Gastrocnemius medialis (tissue), 4 donors: ENCODE results near the gene RNF125. TPM values are rescaled to one million over a fixed set of nuclear protein-coding genes. Genes with fewer than 3 reads are reported as not detected.

Experiments
- ATAC-seq, 2 donors: fragments of 150-250 bp; one replicate each; pipeline ENCODE4 v1.9.1; 2016
- DNase-seq, 2 donors: peaks; one replicate each; pipeline ENCODE4 v3.0.0-alpha.2; 2019
- H3K27ac ChIP-seq, 4 donors: fragments of 200-600 bp; sonication (generic); 1 replicate in 1 of 4; 2 replicates in 3 of 4; pipeline ENCODE4 v1.5.1; 2016 to 2018; ENCODE audit warnings: mild to moderate bottlenecking in 2 of 4, moderate library complexity in 1 of 4
- H3K27me3 ChIP-seq, 3 donors: fragments of 200-600 bp; sonication (generic) in 2 of 3; 1 replicate in 1 of 3; 2 replicates in 2 of 3; pipeline versions ENCODE4 v1.5.1 to v1.6.0; 2016 to 2019; ENCODE audit warnings: mild to moderate bottlenecking in 1 of 3, moderate library complexity in 1 of 3
- H3K36me3 ChIP-seq, 2 donors: fragments of 200-600 bp; sonication (generic) in 1 of 2; one replicate each; pipeline ENCODE4 v1.5.1; 2017 to 2018
- H3K4me1 ChIP-seq, 2 donors: fragments of 200-600 bp; sonication (generic) in 1 of 2; one replicate each; pipeline ENCODE4 v1.5.1; 2016 to 2017; ENCODE audit warnings: mild to moderate bottlenecking in 2 of 2
- H3K4me3 ChIP-seq, 4 donors: fragments of 200-600 bp; sonication (generic) in 3 of 4; 1 replicate in 1 of 4; 2 replicates in 3 of 4; pipeline ENCODE4 v1.5.1; 2016 to 2019; ENCODE audit warnings: mild to moderate bottlenecking in 2 of 4
- H3K9me3 ChIP-seq, 3 donors: fragments of 200-600 bp; sonication (generic) in 2 of 3; 1 replicate in 1 of 3; 2 replicates in 2 of 3; pipeline ENCODE4 v1.5.1; 2016 to 2019
- POLR2A ChIP-seq, 2 donors: fragments of 450-650 bp; IDR thresholded peaks; one replicate each; pipeline ENCODE4 v1.6.1; 2017; ENCODE audit warnings: antibody characterized with exemption in 2 of 2, mild to moderate bottlenecking in 2 of 2, moderate library complexity in 2 of 2
- in situ Hi-C, 4 donors: fragments of 200-750 bp; cut with MboI; loops; one replicate each; pipeline versions ENCODE4 v1.15.0 to v1.8.0; 2017; ENCODE audit warnings: low sequenced_read_pairs in 4 of 4
- intact Hi-C: fragments of 100-400 bp; cut with DNase I; formaldehyde crosslinking; loops from one replicate; pipeline ENCODE4 v1.15.1; 2023; ENCODE audit warnings: low total_unique reads
- total RNA-seq, 4 donors: library from RNA; depleted of rRNA; stranded (reverse); fragments of >200 nt; gene quantifications; one replicate each; pipeline versions ENCODE4 v1.1.0 to v1.2.3, GENCODE V29; 2016

Gene RNF125
- total RNA-seq, 4 donors from 2014 or later = 0.85 to 6.4 (median 3.1) TPM

GRCh38 chr18:32122039-32122438 is 103.4 kb downstream of the RNF125 start:
- no peak for TF ChIP-seq POLR2A (IDR thresholded peaks at IDR 0.05)
- Histone ChIP-seq H3K36me3 (peaks cover 0 to 22% of the 10 kb centered on the region in 2 donors), H3K4me3 (no peak overlapping the region), H3K27ac (no peak overlapping the region), H3K27me3 (no peaks in the 10 kb centered on the region), H3K9me3 (no peaks in the 10 kb centered on the region), H3K4me1 (no peaks in the 10 kb centered on the region)
- intact Hi-C loops = no loop called here
- DNase-seq = no peak
- in situ Hi-C loops = no loop called here
- no peak for ATAC-seq

Other genes starting within 250 kb of the RNF125 start
- 10 to 100 TPM; 29.8 to 40.7 (median 39.1) TPM for gene TRAPPC8, start 75.7 kb upstream of the RNF125 start, total RNA-seq
- 10 to 100 TPM in 2 of 4 donors, 1 to 10 TPM in 2; 4.9 to 23.7 (median 9.1) TPM for gene RNF138, start 73.0 kb downstream of the RNF125 start, total RNA-seq
- under 1 TPM in 1 of 4 donors, not detected in 3; 0.49 TPM for gene MEP1B, start 171.2 kb downstream of the RNF125 start, total RNA-seq